GM18507 (cell line): ENCODE measurements around the gene CACNB1.
"Not testable (repeated sequence)": the region's sequence is repeated elsewhere in the genome, so short reads cannot be mapped to it uniquely, and the experiment has no call there.

ENCODE experiments used
- DNase-seq: peaks from one replicate; pipeline ENCODE4 v3.0.0; 2011; ENCODE audit warnings: low read depth; ENCODE audit not compliant: insufficient read length; ENCODE audit errors: extremely low spot score
- FAIRE-seq: peaks from 2 replicates; lab custom pipeline; 2011; peaks lifted over from hg19 to GRCh38; lab: Jason Lieb, UNC

CACNB1 gene

DNA sequence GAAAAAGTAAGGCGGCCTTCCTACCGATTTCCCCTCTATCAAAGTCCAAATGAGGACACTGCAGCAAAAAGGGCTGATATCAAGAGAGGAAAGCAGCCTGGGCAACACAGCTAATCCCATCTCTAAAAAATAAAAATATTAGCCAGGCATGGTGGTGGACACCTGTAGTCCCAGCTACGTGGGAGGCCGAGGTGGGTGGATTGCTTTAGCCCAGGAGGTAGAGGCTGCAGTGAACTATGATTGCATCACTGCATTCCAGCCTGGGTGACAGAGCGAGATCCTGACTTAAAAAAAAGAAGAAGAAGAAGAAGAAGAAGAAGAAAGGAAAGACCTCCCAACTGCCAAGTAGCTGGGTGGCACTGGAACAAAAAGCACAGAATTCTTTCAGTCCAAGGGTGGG lies 14.4 kb downstream of the CACNB1 start:
- FAIRE-seq, result no peak
- no peak for DNase-seq

DNA sequence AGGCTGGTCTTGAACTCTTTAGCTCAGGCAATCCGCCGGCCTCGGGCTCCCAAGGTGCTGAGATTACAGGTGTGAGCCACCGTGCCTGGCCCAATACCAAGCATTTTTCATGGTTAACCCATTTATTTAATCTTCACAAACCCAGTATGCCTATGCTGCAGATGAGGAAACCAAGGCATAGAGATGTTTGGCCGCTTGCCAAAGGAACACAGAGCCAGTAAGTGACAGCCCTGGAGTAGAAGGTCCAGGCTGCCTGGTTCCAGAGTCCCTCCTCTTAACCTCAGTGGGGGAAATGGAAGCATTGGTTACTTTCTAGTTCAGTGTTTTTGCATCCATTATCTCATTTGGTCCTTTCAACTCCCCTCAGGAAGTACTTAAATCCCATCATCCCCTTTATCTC lies 16.2 kb downstream of the CACNB1 start:
- DNase-seq (no peak), FAIRE-seq (no peak)

DNA sequence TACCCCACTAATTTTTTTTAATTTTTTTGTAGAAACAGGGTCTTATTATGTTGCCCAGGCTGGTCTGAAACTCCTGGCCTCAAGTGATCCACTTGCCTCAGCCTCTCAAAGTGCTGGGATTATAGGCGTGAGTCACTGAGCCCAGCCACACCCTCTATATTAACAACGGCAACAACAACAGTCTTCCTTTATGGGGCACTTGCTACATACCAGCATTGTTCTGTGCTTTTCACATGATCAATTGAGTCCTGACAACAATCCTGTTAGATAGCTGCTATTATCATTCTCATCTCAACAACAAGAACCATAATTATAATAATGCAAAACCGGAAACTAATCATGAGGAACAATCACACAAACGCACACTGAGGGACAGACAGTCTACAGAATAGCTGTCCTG lies 18.9 kb downstream of the CACNB1 start:
- FAIRE-seq (no peak), DNase-seq (no peak)

DNA sequence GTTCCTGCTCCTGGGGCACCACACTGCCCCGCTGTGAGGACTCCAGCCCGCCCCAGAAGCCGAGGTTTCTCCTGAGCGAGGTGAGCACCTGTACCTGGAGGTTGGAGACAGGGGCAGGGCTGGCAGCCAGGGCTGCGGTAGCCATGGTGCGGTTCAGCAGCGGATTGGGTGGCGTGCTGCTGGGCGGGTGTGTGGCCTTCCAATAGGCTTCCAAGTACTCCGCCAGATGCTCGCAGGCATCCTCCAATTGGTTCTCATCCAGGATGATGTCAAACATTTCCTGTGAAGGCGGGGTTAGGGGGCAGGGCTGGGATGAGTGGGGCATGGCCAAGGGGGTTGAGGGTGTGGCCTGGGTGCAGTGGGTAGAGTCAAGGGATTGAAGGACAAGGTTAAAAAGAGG lies 20.2 kb downstream of the CACNB1 start:
- no peak for DNase-seq
- FAIRE-seq, result no peak

DNA sequence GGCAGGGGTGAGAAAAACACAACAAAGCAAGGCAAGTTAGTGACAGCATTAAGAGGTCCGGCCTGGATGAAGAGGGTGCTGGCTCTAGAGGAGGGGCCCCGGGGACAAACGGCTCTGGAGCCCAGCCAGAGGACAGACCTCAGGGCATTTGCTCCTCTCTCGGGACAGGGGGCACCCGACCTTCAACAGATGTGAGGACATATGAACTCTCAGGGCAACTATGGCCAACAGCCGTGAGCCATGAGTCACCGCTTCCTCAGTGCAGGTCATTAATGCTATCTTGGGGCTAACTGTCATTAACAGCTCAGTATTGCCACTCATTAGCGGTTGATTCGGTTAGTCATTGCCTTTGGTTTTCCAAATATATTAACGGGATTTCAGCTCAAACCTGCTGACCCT lies 21.8 kb downstream of the CACNB1 start:
- FAIRE-seq, result no peak
- DNase-seq, result no peak

DNA sequence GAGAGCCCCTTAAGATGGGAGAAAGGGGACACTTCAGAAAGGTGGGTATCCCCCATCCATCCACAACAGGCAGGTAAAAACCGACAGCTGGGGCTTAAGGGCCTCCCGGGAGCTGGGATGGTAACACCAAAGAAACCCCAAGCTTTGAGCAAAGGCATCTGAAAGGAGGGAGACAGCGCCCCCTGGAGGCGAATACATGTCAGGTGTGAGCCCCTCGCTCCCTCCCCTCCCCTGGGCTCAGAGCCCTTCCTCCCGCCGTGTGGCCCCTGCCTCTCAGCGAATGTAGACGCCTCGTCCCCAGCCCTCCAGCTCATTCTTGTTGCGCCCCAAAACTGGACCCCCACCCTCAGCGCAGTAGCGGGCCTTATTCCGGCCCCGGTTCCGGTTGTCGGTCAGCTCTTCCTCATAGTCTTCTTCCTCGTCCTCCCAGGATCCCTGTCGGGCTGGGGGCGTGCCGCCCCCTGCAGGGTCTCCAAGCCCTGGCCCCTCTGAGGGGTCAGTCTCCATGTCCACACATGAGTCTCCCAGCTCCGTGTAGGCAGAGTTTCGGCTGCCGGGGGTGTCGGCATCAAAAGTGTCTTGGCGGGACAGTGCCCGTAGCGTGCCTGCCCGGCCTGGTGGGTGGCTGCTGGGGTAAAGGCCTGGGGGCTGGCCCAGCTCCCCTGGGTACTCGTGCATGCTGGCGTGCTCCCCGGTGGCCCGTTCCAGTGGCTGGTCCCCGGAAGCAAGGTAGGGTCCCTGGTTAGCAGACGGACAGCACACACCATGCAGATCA lies 22.4 kb downstream of the CACNB1 start:
- peak; percentile 69 for DNase-seq
- peak; percentile 71 for FAIRE-seq

DNA sequence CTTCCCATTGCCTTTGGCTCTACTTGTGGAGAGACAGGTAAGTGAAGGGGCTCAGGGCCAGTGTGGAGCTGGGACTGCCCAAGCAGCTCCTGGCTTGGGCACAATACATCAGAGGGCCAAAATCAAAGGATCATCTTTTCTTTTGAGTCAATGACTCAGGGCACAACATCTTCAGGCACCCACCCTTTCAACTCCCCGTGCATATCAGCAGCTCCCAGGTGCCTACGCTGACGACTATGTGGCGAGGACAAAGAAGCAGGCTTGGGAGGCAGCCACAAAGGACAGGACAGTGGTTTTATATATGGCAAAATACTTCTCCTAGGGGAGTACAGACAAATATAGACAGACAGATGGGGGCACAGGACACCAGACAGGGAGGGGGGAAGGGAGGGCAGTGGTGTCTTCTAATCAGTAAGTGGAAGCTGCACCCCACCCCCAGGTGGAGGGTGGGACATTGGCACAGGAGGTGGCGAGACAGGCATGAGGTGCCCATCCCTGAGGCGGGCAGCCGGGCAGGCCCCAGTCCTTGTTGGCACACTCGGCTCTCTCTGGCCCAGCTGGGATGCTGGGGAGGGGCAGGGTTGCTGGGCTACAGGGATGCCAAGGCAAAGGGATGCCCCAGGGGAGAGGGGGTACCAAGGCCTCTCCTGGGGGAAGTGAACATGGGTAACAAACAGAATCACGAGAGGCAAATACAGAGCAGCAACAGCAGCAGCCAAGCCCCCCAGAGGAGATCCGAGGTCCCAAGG lies 23.8 kb downstream of the CACNB1 start:
- no peak for FAIRE-seq
- DNase-seq, result no peak

DNA sequence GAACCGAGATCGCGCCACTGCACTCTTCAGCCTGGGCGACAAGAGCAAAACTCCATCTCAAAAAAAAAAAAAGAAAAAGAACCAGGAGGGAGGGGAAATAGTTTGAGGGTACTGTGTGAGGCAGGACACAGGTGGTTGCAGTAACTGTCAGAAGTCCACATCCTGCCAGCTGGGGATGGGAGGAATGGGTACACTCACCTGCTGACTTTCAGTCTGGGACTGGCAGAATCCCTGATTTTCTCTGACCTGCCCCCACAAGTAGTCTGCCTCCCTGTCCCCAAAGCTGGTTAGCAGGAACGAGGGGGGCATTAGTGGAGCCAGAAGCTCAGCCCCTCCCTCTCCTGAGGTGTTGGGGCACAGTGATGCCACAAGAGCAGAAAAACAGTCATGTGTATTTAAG lies 24.4 kb downstream of the CACNB1 start:
- FAIRE-seq (no peak), DNase-seq (no peak)

DNA sequence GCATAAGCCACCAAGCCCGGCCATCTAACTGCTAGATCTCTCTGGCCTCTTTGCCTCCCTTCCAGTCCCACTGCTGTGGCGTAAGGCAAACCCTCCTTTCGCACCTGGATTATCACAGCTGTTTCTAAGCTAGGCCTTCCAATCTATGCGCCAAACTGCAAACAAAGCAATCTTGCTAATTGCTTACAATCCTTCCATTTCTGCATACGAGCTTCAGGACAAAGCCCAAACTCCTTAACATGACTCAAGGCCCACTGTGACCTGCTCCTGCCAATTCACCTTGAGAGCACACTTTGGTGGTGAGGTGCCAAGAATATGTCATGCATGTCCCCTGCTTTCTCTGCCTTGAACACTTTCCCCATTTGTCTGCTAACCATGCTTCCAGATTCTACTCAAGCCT lies 25.5 kb downstream of the CACNB1 start:
- DNase-seq (no peak), FAIRE-seq (no peak)

DNA sequence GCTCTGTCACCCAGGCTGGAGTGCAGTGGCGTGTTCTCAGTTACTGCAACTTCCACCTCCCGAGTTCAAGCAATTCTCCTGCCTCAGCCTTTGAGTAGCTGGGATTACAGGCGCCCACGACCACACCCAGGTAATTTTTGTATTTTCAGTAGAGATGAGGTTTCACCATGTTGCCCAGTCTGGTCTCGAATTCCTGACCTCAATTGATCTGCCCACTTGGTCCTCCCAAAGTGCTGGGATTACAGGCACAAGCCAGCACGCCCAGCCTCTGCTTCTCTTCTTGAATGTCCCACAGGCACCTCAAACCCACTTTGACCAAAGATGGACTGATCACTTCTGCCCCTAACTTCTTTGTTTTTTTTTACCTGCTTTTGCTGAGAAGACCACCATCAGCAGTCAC lies 26.9 kb downstream of the CACNB1 start:
- DNase-seq (no peak), FAIRE-seq (no peak)

DNA sequence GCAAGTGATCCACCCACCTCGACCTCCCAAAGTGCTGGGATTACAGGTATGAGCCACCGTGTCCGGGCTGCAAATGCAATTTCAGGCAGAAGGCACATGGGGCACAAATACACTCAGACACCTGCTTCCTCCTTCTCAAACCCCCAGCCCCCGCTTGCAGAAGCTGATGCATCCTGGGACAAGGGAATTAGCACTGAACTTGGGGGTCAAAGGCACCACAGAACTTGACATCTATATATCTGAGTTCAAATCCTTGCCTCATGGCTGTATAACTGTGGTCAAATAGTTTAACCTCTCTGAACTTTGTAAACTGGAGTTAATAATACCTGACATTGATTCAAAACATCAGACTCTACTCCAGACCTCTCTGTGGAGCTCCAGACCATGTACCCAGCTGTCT lies 27.4 kb downstream of the CACNB1 start:
- no peak for DNase-seq
- no peak for FAIRE-seq

DNA sequence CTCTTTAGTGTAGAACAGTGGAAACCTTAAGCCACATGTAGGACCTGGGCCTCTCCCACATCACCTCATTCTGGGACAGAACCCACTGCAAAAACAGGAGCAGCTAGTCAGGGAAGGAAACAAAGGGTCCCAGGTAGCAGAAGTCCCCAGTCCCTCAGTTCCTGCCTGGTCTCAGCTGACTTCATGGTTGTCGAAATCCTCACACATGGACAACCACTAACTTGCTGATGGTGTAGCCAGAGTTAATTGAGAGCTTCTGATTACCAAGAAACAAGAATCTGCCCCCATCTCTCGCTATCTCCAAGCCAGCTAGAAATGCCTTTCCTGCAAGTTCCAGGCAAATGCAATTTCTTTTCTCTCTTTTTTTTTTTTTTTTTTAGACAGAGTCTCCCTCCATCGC lies 28.0 kb downstream of the CACNB1 start:
- FAIRE-seq, result no peak
- DNase-seq, result no peak

DNA sequence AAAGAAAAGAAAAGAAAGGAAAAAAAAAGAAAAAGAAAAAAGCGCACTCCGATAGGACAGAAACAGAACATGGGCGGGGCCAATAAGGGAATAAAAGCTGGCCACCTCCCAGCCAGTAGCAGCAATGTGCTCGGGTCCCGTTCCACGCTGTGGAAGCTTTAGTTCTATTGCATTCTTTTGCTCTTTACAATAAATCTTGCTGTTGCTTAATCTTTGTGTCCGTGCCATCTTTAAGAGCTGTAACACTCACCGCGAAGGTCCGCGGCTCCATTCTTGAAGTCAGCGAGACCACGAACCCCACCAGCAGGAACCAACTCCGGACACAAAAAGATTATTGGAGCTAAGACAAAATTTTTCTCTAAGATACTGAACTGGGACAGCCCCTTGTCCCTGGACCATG lies 28.4 kb downstream of the CACNB1 start:
- no peak for FAIRE-seq
- no peak for DNase-seq

DNA sequence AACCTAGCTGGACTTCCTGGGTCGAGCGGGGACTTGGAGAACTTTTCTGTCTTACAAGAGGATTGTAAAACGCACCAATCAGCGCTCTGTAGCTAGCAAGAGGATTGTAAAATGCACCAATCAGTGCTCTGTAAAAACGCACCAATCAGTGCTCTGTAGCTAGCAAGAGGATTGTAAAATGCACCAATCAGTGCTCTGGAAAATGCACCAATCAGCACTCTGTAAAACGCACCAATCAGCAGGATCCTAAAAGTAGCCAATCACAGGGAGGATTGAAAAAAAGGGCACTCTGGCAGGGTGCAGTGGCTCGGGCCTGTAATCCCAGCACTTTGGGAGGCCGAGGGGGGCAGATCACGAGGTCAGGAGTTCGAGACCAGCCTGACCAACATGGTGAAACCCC lies 29.0 kb downstream of the CACNB1 start:
- not testable (repeated sequence) for DNase-seq, FAIRE-seq

DNA sequence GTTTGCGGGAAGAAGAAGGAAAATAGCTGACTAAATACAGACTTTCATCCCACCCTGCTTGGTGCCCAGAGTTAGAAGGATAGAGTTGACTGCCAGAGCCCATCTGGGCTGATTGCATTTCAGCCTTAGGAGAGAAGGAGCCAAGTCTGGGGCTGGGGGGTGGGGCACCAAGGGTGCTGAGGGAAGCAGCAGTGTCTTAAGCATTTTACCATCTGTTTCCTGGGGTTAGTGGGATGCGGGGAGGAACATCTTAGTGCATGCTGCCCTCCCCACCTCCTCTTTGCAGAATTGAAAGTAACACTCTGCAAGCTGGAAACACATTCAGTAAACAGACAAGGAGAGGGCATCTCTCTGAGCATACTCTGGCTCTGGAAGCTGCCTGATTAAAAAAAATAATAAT lies 30.0 kb downstream of the CACNB1 start:
- DNase-seq (no peak), FAIRE-seq (peak; percentile 74)

DNA sequence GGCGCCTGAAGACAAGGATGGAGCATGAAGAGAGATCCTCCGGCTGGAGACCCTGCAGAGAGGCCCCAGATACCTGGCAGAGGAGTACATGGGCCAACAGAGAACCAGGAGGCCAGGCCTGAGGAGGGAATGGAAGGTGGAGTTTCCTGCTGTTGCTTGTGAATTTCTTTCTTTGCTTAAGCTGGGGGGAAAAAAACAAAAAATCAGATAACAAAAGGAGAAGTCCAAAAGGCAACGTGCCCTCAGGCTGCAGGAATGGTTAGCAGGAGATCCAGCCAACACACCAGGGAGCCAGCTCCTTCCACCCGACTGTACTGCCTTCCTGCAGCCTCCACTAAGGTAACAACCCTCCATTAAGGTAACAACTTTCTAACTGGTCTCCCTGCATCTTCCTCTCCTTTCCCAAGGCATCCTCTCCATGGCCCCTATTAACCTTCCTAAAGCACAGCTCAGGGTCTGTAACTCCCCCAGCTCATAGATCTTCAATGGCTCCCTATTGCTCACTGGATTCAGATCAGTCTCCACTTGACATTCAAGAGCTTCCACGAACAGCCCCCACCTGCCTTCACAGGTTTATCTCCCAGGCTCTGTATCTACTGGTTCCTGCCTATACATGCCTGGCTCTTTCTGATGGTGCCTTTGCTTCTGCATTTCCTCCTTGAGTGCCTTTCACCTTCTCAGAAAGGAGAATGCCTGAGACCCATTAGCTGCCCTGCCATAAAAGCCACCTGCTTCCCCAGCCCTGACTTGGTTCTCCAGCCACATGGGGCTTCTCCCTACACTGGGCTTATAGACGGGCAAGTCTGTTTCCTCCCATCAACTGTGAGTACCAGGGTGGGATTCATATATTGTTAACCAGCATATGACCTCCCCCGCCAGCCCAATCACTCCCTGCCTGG lies 30.8 kb downstream of the CACNB1 start:
- DNase-seq, result no peak
- no peak for FAIRE-seq

DNA sequence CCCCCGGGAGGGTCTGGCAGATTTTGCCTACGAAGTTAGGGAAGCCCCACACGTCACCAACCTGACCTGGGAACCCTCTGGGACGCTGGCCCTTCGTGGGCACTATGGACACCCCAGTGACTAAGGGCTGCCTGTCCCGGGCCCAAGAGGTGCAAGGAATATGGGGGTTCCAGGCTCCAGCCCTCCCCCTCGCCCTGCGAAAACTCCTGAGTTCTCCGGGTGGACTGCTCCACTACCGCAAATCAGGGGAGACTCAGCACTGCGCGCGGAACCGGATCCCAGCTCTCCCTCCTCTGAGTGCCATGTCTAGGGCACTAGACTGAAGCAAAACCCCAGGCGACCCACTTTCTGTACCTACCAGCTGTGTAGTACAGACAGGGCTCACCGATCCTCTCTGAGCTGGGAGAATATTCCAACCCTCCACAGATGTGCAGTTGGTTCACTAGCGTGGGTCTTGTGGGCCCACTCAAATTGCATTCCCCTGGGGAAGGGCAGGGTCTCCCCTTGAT lies 31.6 kb downstream of the CACNB1 start, which contains the start of gene ARL5C:
Gene ARL5C (minus strand): TSS at position 321 of the 509 bp plus-strand sequence. CDS start 401 bp downstream, outside the sequence.
- FAIRE-seq (no peak), DNase-seq (no peak)

DNA sequence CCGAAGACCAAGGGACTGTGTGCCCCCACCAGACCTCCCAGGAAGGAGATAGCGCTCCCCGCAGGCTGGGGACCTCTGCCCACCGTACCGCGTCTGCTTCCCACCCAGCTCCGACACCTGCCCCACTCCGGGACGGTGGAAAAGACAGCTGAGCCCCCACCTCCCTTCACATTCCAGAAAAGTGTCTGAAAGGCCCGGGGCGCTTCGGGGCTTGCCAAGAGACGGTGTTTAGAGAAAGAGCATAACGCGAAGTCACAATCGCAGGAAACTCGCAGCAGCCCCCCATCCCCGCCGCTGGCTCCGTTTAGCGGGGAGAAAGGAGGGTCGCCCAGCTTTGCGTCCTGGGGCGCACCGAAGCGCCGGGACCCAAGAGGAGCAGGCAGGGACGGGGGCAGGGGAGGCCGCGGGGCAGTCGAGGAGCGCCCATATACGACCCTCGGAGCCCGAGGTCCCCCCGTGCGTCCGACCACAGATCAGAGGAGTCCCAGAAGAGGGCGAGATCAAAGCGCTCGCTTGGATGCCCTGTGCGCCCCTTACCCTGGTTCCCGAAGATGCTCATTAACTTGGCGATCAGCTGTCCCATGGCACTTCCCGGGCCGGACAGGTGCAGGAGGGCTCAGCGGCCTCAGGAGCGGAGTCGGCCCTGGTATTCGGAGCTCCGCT lies 32.2 kb downstream of the CACNB1 start:
- FAIRE-seq, result no peak
- DNase-seq, result no peak

DNA sequence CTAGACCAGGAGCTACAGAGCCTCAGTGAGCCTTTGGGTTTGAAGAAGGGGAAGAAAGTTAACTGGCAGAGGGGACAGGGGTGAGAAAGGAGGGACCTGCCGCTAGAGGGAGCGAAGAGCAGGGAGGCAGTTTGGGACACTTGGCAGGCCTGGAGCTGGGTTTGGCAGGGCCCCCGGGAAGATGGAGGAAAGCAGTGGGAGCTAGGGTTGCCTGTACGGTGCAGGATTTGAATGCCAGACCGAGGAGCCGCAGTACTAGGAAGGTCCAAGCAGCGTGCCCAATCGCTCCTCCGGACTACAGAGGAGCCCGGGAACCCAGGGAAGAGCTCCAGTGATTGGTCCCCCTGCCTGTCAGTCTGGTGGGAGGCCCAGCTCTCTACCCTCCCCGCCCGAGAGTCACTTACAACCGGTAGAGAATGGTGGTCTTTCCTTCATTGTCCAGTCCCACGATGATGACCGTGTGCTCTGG lies 32.8 kb downstream of the CACNB1 start:
- peak; percentile 89 for FAIRE-seq
- peak; percentile 95 for DNase-seq
